CD4-positive, alpha-beta T cell treated with Interleukin-2 at 100 ng/mL for 4 hours (primary cell): ENCODE data around the gene ABCG2.

Experiments used
- DNase-seq: peaks from one replicate; pipeline ENCODE4 v3.0.0-alpha.2; 2020; ENCODE audit warnings: low spot score

The ABCG2 gene

DNA sequence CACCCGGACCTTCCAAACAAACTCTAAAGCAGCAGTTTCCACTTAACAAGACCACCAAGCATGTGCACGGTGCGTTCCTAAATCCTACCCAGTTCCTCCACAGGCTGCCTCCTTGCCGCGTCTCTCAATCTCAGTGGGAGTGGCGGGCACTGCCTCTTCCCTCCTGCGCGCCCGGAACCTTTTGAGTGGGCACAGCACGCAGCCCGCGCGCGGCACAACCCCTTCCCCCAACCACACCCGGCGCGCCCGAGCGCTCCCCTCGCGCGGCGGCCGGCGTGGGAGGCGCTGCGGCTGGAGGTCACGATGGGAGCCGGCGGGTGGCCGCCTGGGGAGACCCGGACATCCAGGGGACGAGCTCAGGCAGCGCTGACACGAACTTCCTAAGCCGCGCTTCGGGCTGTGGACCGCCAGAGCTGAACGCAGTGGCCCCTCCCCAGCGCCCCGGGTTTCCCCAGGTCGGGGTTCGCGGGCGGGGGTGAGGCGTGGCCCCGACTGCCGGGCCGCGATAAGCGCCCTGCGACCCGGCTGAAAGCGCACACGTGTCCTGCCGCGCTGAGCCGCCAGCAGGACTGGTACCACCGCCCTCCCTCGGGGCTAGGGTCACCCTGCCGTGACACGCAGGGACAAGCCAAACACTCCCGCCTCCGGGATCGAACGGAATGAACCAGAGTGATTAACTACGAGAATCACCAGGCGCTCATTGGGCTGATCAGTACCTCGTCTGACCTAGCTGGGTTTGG, at the start of gene ABCG2:
Gene ABCG2 (minus strand): TSS at position 151 of the 740 bp plus-strand sequence. CDS start 18,644 bp downstream, outside the sequence.
- peak; percentile 12 for DNase-seq

DNA sequence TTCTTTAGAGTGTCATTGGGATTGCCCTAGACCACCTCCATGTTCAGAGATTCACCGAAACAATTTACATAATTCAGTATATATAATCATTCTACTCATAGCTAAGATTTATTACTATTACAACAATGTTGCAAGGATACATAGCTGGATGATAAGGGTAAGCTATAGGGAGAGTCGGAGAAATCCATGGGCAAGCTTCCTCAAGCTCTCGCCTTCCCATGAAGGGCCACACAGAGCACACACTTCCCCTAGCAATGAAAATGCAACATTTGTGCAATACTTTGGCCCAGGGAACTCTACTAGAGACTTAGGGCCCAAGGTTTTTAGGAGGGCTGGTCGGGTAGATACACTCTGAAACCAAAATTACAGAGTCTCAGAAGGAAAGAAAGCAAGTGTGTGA, 49.7 kb upstream of the ABCG2 start:
- DNase-seq: no peak

- DNase-seq: no peak
Observed at GRCh38 chr4:88207171-88207570, 48.7 kb upstream of the ABCG2 start.

GRCh38 chr4:88204882-88205281, 46.4 kb upstream of the ABCG2 start:
- no peak for DNase-seq

GRCh38 chr4:88202443-88202842, 44.0 kb upstream of the ABCG2 start:
- DNase-seq: no peak

GRCh38 chr4:88200186-88200585, 41.7 kb upstream of the ABCG2 start:
- no peak for DNase-seq

- no peak for DNase-seq
Observed at GRCh38 chr4:88196523-88197185, 38.2 kb upstream of the ABCG2 start.

GRCh38 chr4:88196013-88196365, 37.5 kb upstream of the ABCG2 start:
- no peak for DNase-seq

DNA sequence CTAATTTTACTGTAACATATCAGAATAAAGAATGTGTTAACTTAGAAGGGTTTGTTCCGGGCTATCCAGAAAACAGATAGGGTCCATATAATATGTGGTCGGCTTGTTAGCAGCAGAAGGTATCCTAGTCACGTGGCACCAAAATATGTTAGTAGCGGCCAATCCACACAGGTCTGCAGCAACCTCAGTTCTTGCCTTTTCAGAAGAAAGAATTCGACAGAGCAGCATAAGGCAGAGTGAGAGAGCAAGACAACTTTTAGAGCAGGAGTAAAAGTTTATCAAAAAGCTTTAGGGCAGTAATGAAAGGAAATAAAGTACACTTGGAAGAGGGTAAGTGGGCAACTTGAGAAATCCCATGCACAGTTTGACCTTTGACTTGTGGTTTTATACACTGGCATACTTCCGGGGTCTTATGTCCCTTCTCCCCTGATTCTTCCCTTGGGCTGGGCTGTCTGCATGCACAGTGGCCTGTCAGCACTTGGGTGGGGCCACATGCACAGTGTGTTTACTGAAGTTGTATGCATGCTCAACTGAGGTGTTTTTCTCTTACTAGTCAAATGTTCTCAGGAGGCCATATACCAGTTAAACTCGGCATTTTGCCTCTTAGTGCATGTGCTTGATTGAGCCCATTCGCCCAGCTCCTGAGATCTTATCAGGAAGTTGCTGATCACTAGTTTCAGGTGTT, 37.0 kb upstream of the ABCG2 start:
- no peak for DNase-seq

DNA sequence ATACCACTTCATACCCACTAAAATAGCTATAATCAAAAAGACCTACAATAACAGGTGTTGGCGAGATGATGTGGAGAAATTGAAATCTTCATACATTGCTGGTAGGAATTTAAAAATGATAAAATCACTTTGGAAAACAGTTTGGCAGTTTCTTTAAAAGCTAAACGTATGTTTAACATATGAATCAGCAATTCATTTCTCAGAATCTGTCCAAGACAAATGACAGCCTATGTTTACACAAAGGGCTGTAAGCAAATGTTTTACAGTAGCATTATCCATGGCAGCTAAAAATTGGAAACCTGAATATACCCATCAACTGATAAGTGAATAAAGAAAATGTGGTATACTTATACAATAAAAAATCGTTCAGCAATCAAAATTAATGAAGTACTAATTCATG, 33.0 kb upstream of the ABCG2 start:
- no peak for DNase-seq

GRCh38 chr4:88189881-88190585, 31.6 kb upstream of the ABCG2 start:
- DNase-seq: no peak

DNA sequence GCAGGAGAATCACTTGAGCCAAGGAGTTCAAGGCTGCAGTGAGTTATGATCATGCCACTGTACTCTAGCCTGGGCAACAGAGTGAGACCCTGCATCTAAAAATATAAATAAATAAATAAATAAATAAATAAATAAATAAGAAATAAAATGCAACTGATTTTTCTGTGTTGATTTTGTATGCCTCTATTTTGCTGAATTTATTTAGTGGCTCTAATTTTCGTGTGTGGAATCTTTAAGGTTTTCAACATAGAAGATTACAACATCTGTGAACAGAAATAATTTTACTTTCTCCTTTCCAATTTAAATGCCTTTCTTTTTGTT, 30.9 kb upstream of the ABCG2 start:
- no peak for DNase-seq

GRCh38 chr4:88188738-88189417, 30.4 kb upstream of the ABCG2 start:
- DNase-seq: no peak

DNA sequence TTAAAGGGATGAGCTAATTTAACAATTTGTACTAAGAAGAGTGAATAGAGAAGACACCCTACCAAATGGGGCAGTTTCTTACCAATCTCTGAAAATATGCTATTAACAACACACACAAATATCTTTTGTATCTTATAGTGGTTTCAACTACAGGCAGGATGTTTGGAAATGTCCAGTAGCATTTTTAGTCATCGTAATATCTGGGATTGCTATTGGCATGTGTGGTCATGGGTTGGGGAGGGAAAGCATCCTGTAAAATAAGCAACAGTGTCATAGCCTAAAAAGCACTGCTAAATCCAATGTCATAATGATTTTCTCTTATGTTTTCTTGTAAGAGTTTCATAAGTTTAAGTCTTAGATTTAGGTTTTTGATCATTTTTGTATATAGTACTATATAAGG, 29.3 kb upstream of the ABCG2 start:
- DNase-seq: no peak

GRCh38 chr4:88185906-88186305, 27.5 kb upstream of the ABCG2 start:
- no peak for DNase-seq

DNA sequence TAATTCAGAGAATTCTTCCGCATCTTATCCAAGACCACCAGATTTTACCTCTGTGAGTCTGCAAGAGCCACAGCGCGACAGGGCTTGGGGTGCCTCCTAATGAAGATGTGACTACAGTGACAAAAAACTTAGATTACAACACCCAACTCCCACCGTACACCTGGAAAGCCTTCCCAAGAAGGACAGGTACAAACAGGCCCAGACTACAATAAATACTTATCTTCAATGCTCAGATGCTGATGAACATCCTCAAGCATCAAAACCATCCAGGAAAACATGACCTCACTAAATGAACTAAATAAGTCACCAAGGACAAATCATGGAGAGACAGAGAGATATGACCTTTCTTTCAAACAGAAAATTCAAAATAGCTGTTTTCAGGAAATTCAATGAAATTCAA, 20.8 kb upstream of the ABCG2 start:
- no peak for DNase-seq

GRCh38 chr4:88178626-88179231, 20.3 kb upstream of the ABCG2 start:
- no peak for DNase-seq

DNA sequence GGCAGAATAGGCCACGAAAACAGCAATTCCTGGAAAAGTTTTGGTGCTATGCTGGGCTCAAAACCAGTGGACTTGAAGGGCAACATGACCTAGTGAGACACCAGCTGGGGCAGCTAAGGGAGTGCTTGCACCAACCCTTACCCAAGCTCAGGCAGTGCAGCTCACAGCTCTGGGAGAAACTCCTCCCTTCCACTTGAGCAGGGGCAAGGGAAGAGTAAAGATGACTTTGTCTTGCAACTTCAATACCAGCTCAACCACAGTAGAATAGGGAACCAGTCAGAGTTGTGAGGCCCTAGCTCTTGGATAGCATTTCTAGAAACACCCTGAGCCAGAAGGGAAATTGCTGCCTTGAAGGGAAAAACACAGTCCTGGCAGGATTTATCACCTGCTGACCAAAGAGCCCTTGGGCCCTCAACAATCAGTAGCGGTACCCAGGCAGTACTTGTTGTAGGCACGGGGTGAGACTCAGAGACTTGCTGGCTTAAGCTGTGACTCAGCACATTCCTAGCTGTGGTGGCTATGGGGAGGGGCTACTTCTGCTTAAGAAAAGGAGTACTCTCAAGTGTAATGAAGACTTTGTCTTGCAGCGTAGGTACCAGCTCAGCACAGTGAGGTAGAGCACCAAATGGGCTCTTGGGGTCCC, 19.7 kb upstream of the ABCG2 start:
- DNase-seq: no peak

GRCh38 chr4:88172987-88173386, 14.5 kb upstream of the ABCG2 start:
- DNase-seq: no peak

DNA sequence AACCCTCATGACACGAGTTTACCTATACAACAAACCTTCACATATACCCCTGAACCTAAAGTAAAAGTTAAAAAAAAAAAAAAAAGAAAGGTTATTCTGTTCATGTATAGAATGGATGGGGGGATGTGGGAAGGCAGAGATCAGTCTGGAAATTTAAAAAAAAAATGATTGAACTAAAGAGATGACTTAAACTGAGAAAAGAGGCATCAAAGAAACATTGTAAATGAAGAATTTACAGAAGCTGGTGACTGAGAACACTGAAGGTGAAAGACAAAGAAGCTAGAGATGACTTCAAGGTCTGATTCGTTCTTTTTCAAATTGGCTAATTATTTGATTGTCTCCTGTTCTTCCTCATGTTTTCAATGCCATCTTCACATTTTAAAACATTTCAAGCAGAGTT, 12.8 kb upstream of the ABCG2 start:
- no peak for DNase-seq

DNA sequence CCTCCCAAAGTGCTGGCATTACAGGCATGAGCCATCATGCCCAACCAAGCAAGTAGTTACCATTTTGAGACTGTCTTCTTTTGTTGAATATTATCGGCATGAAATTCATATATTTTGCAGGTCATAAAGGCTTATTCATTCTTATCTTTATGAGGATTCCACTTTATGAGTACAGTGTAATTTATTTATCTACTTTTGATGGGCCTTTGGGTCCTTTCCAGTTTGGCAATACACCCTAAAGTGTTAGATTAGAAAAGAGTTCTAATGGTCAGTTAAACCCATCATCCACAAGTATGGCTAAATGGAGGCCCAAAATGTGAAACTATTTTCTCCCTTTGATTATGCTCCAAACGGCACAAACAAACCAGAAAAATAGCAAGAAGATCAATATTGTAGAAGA, 10.9 kb upstream of the ABCG2 start:
- no peak for DNase-seq
